GM19099 (cell line): Measurements from ENCODE around the gene IGF2BP3.
A peak's percentile ranks its signal among the peaks of the same experiment; 100 is the strongest.

Source experiments
- POLR2A ChIP-seq: IDR thresholded peaks from 3 replicates; pipeline ENCODE4 v1.6.1; 2011; ENCODE audit warnings: low read depth; ENCODE audit not compliant: insufficient read length; ENCODE audit errors: extremely low read depth

The IGF2BP3 gene

GRCh38 chr7:23285657-23286646, 184.3 kb downstream of the IGF2BP3 start:
- no peak for TF ChIP-seq POLR2A

GRCh38 chr7:23284871-23285270, 185.4 kb downstream of the IGF2BP3 start:
- no peak for TF ChIP-seq POLR2A

- no peak for TF ChIP-seq POLR2A
These were observed 187.2 kb downstream of the IGF2BP3 start for GRCh38 chr7:23283086-23283485.

- TF ChIP-seq POLR2A = no peak
These were observed 190.3 kb downstream of the IGF2BP3 start for GRCh38 chr7:23279819-23280525.

GRCh38 chr7:23277359-23277989, 192.8 kb downstream of the IGF2BP3 start:
- no peak for TF ChIP-seq POLR2A

GRCh38 chr7:23276947-23277346, 193.3 kb downstream of the IGF2BP3 start:
- TF ChIP-seq POLR2A = no peak

- no peak for TF ChIP-seq POLR2A
These were observed 193.9 kb downstream of the IGF2BP3 start for GRCh38 chr7:23276376-23276775.

- no peak for TF ChIP-seq POLR2A
These were observed 194.4 kb downstream of the IGF2BP3 start for GRCh38 chr7:23275912-23276311.

GRCh38 chr7:23273141-23273599, 197.1 kb downstream of the IGF2BP3 start:
- peak; percentile 23 for TF ChIP-seq POLR2A

GRCh38 chr7:23272275-23272674, 198.0 kb downstream of the IGF2BP3 start:
- no peak for TF ChIP-seq POLR2A

GRCh38 chr7:23268746-23269145, 201.5 kb downstream of the IGF2BP3 start:
- TF ChIP-seq POLR2A = no peak

GRCh38 chr7:23268167-23268566, 202.1 kb downstream of the IGF2BP3 start:
- no peak for TF ChIP-seq POLR2A

- TF ChIP-seq POLR2A = no peak
These were observed 202.9 kb downstream of the IGF2BP3 start for GRCh38 chr7:23267357-23267756.

- TF ChIP-seq POLR2A = no peak
These were observed 203.4 kb downstream of the IGF2BP3 start for GRCh38 chr7:23266918-23267317.

- no peak for TF ChIP-seq POLR2A
These were observed 205.3 kb downstream of the IGF2BP3 start for GRCh38 chr7:23264916-23265458.

- no peak for TF ChIP-seq POLR2A
These were observed 208.3 kb downstream of the IGF2BP3 start for GRCh38 chr7:23261843-23262452.
